CD8-positive, alpha-beta memory T cell (primary cell): ENCODE results near the gene VPS36. TPM values are rescaled to one million over a fixed set of nuclear protein-coding genes. Genes with fewer than 3 reads are reported as not detected.

Experiments used
- CTCF ChIA-PET: fragments of 350-600 bp; sonication (Branson Sonifier 250); formaldehyde crosslinking; loops from one replicate; lab custom pipeline; 2021; ENCODE audit warnings: antibody characterized with exemption; lab: Charles Lee
- POLR2A ChIA-PET: fragments of 350-600 bp; sonication (Branson Sonifier 250); formaldehyde crosslinking; loops from one replicate; lab custom pipeline; 2021; ENCODE audit warnings: antibody characterized with exemption; lab: Charles Lee
- DNase-seq, 5 donors: peaks; one replicate each; pipeline versions ENCODE4 v3.0.0 to v3.0.0-alpha.2; 2020 to 2022; ENCODE audit warnings: mixed read lengths in 1 of 5
- H3K27ac ChIP-seq: one replicate; pipeline ENCODE4 v1.7.0; 2013; ENCODE audit warnings: low read depth, mild to moderate bottlenecking, low read length, moderate library complexity
- H3K27me3 ChIP-seq: 2 replicates; pipeline ENCODE4 v1.7.0; 2013; ENCODE audit warnings: low read length, mild to moderate bottlenecking; ENCODE audit not compliant: insufficient read depth, poor library complexity, severe bottlenecking
- H3K36me3 ChIP-seq: 2 replicates; pipeline ENCODE4 v1.7.0; 2013; ENCODE audit warnings: mild to moderate bottlenecking, low read length, moderate library complexity; ENCODE audit not compliant: insufficient read depth
- H3K4me1 ChIP-seq: 2 replicates; pipeline ENCODE4 v1.7.0; 2013; ENCODE audit warnings: mild to moderate bottlenecking, low read length, moderate library complexity; ENCODE audit not compliant: insufficient read depth
- H3K4me3 ChIP-seq: 2 replicates; pipeline ENCODE4 v1.7.0; 2013; ENCODE audit warnings: mild to moderate bottlenecking, low read length
- H3K9me3 ChIP-seq: 2 replicates; pipeline ENCODE4 v1.7.0; 2013; ENCODE audit warnings: mild to moderate bottlenecking, low read length
- H3K27ac Mint-ChIP-seq, 8 donors: one replicate each; pipeline ENCODE4 v1.8.0; 2020 to 2021; ENCODE audit warnings: mixed read lengths in 8 of 8, mild to moderate bottlenecking in 6 of 8, inconsistent platforms in 3 of 8, moderate library complexity in 3 of 8
- H3K27me3 Mint-ChIP-seq, 2 donors: one replicate each; pipeline ENCODE4 v1.8.0; 2020 to 2021; ENCODE audit warnings: mixed read lengths in 2 of 2, mild to moderate bottlenecking in 1 of 2, moderate library complexity in 1 of 2
- H3K36me3 Mint-ChIP-seq, 3 donors: one replicate each; pipeline ENCODE4 v1.8.0; 2020 to 2021; ENCODE audit warnings: mixed read lengths in 3 of 3, inconsistent platforms in 1 of 3, mild to moderate bottlenecking in 1 of 3
- H3K4me1 Mint-ChIP-seq, 3 donors: one replicate each; pipeline ENCODE4 v1.8.0; 2020 to 2021; ENCODE audit warnings: mixed read lengths in 3 of 3, inconsistent platforms in 1 of 3, mild to moderate bottlenecking in 1 of 3
- H3K4me3 Mint-ChIP-seq, 7 donors: one replicate each; pipeline ENCODE4 v1.8.0; 2020 to 2021; ENCODE audit warnings: mixed read lengths in 7 of 7, mild to moderate bottlenecking in 6 of 7, moderate library complexity in 4 of 7, inconsistent platforms in 2 of 7
- H3K9me3 Mint-ChIP-seq, 5 donors: one replicate each; pipeline ENCODE4 v1.8.0; 2020 to 2022; ENCODE audit warnings: mixed read lengths in 5 of 5, mild to moderate bottlenecking in 3 of 5, moderate library complexity in 2 of 5, inconsistent platforms in 1 of 5
- polyA plus RNA-seq: library from polyadenylated mRNA; unstranded; fragments of 300-500 nt; fragmentation: Illumina TruSeq; gene quantifications from one replicate; pipeline ENCODE4 v1.2.3, GENCODE V29; 2021
- total RNA-seq, 2 experiments: library from RNA; stranded (reverse); gene quantifications; one replicate each; pipeline ENCODE4 v1.2.3, GENCODE V29; 2021

The VPS36 gene
- total and polyA plus RNA-seq, 3 experiments from 2014 or later: 33.8 to 47.1 (median 34.9) TPM

- Mint-ChIP-seq H3K9me3 (peaks cover 0 to 2% (median 0%) of the 10 kb centered on the region in 5 donors), H3K4me1 (peaks cover 18 to 38% (median 38%) of the 10 kb centered on the region in 3 donors), H3K4me3 (no peak overlapping the region), H3K27ac (peak overlapping the region in 2 of 8 donors; percentile 36 to 73), H3K36me3 (peaks cover 14 to 63% (median 23%) of the 10 kb centered on the region in 3 donors), H3K27me3 (no peaks in the 10 kb centered on the region)
- Histone ChIP-seq H3K9me3 (no peaks in the 10 kb centered on the region), H3K27ac (no peak overlapping the region), H3K27me3 (no peaks in the 10 kb centered on the region), H3K36me3 (peaks cover 5% of the 10 kb centered on the region), H3K4me1 (peaks cover 11% of the 10 kb centered on the region), H3K4me3 (no peak overlapping the region)
- no peak for DNase-seq
- ChIA-PET CTCF (no interaction called here), POLR2A (no interaction called here)
Observed at GRCh38 chr13:52463526-52463925, 13.1 kb upstream of the VPS36 start.

DNA sequence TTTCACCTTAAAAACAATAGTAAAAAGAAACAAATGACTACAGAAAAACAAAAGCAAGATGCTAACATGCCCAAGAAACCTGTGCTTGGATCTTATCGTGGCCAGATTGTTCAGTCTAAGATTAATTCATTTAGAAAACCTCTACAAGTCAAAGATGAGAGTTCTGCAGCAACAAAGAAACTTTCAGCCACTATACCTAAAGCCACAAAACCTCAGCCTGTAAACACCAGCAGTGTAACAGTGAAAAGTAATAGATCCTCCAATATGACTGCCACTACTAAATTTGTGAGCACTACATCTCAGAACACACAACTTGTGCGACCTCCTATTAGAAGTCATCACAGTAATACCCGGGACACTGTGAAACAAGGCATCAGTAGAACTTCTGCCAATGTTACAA lies 10.8 kb upstream of the VPS36 start:
- Mint-ChIP-seq H3K27me3 (no peaks in the 10 kb centered on the region), H3K9me3 (no peaks in the 10 kb centered on the region), H3K4me3 (peak overlapping the region in 3 of 7 donors; percentile 2 to 50 (median 18)), H3K36me3 (peaks cover 3 to 60% (median 14%) of the 10 kb centered on the region in 3 donors), H3K4me1 (peaks cover 25 to 57% (median 54%) of the 10 kb centered on the region in 3 donors), H3K27ac (peak overlapping the region in 7 of 8 donors; percentile 25 to 69 (median 40))
- no peaks in the 10 kb centered on the region for H3K9me3 ChIP-seq
- POLR2A ChIA-PET: no interaction called here
- no peak for DNase-seq
- CTCF ChIA-PET: no interaction called here
- H3K27ac ChIP-seq: no peak overlapping the region
- no peaks in the 10 kb centered on the region for H3K27me3 ChIP-seq
- peaks cover 5% of the 10 kb centered on the region for H3K36me3 ChIP-seq
- no peak overlapping the region for H3K4me3 ChIP-seq
- peaks cover 15% of the 10 kb centered on the region for H3K4me1 ChIP-seq

DNA sequence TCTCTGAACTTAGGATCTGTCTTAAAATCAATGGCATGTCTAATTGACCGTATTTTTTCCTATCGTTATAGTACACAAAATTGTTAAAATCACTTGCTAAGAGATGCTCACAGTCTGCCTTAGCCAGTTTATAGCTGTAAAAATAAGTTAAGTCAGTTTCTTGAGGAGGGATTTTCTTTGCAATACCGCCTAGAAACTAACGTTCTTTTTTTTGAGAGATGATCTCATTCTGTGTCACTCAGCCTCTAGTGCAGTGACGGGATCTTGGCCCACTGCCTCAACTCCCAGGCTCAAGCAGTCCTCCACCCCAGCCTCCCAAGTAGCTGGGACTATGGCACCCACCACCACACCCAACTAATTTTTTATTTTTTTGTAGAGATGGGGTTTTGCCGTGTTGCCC lies 9.2 kb upstream of the VPS36 start:
- Mint-ChIP-seq H3K4me3 (no peak overlapping the region), H3K27ac (peak overlapping the region in 1 of 8 donors; percentile 55)
- POLR2A ChIA-PET: interaction anchor here (1.1 kb wide), 1 partner anchor 11 kb away, joined by 3 read pairs; no protein-coding TSS in a partner anchor

DNA sequence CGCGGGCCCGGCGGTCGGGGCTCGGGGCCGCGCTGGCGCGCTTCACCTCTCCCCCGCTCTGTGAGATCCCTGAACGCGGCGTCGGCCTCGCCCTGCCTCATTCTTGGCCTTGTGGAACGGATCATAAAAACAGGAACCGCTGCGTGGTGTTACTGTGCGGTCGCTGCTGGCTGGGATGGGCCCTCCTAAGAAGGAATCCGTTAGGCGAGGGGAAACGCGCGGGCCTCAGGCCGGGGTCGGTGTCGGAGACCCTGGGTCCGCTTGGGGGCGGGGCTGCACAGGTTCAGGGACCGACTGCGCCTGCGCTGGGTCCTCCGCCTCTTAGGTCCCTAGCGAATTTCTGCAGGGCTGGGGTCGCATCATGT lies 5.2 kb upstream of the VPS36 start:
- peak overlapping the region; percentile 89 for H3K4me3 ChIP-seq
- Mint-ChIP-seq H3K36me3 (peaks cover under 1 to 30% (median 7%) of the 10 kb centered on the region in 3 donors), H3K27me3 (peaks cover 0 to 1% of the 10 kb centered on the region in 2 donors), H3K27ac (peak overlapping the region; percentile 89 to 100 (median 98)), H3K4me1 (peaks cover 26 to 59% (median 54%) of the 10 kb centered on the region in 3 donors), H3K9me3 (no peaks in the 10 kb centered on the region), H3K4me3 (peak overlapping the region; percentile 89 to 98 (median 96))
- ChIA-PET CTCF (no interaction called here), POLR2A (interaction anchor here (1.4 kb wide), 1 partner anchor 197 kb away, joined by 8 read pairs; the partner anchor contains the start of gene SUGT1)
- H3K27ac ChIP-seq: peak overlapping the region; percentile 89
- peak in 4 of 5 donors; percentile 63 to 79 (median 76) for DNase-seq
- no peaks in the 10 kb centered on the region for H3K27me3 ChIP-seq
- no peaks in the 10 kb centered on the region for H3K9me3 ChIP-seq
- H3K36me3 ChIP-seq: no peaks in the 10 kb centered on the region
- peaks cover 24% of the 10 kb centered on the region for H3K4me1 ChIP-seq

More for the DNA sequence above, 9.2 kb upstream of the VPS36 start:
- peaks cover 3 to 59% (median 14%) of the 10 kb centered on the region in 3 donors for H3K36me3 Mint-ChIP-seq
- H3K27me3 Mint-ChIP-seq: peaks cover 0 to 1% of the 10 kb centered on the region in 2 donors
- no peak for DNase-seq
- no peaks in the 10 kb centered on the region for H3K9me3 Mint-ChIP-seq
- Histone ChIP-seq H3K4me3 (no peak overlapping the region), H3K4me1 (peaks cover 20% of the 10 kb centered on the region), H3K36me3 (peaks cover 5% of the 10 kb centered on the region), H3K27me3 (no peaks in the 10 kb centered on the region), H3K9me3 (no peaks in the 10 kb centered on the region), H3K27ac (no peak overlapping the region)
- CTCF ChIA-PET: interaction anchor here (2.0 kb wide), 1 partner anchor 9 kb away, joined by 12 read pairs; the partner anchor contains the start of gene VPS36
- peaks cover 31 to 65% (median 65%) of the 10 kb centered on the region in 3 donors for H3K4me1 Mint-ChIP-seq

DNA sequence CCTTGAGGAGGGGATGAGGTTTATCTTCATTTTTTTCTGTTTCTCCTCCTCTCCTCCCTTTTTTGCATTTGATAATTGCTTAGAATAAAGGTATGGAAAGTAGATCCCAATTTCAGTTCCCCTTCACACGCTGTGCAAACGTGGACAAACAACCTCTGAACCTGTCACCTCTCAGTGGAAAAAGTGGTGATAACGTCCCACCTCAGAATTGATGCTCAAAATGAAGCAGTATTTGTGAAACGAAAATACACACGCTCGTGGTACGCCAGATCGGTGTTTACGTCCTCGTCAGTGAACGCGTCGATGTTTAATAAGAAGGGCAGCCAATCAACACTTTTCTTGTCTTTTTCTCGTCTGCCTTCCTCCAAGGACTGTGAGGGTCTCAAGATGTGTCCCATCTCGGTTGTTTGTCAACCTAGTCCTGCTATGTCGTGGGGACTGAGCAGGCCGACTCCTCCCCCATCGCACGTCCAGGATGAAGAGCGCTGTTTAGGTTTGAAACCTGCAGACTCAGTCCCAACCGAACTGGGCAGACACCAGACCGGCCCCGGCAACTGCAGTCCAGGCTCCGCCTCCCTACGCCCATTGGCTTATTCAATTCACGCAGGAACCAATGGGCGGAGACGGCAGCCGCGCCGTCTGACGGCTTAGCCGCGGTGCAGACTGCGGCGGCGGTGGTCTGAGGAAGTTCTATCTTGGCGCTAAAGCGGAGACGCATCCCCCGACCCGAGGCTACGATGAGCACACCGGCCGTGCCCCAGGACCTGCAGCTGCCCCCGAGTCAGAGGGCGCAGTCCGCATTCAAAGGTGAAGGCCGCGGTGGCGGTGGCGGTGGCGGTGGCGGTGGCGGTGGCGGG lies 4.6 kb upstream of the VPS36 start, which contains the start of gene CKAP2:
Gene CKAP2, plus strand, starts transcription at position 659 of the 857 bp plus-strand sequence. Its CDS starts 79 bp downstream, at position 738.
- peak within 1 kb of the TSS; percentile 96 to 100 (median 99) for H3K27ac Mint-ChIP-seq
- Histone ChIP-seq H3K36me3 (no peaks in the 10 kb centered on the region), H3K27me3 (no peaks in the 10 kb centered on the region), H3K9me3 (no peaks in the 10 kb centered on the region), H3K4me3 (peak within 1 kb of the TSS; percentile 89), H3K27ac (peak within 1 kb of the TSS; percentile 89), H3K4me1 (peaks cover 25% of the 10 kb centered on the region)
- H3K9me3 Mint-ChIP-seq: no peaks in the 10 kb centered on the region
- CTCF ChIA-PET: no interaction called here
- DNase-seq: peak; percentile 89 to 96 (median 95)
- H3K4me3 Mint-ChIP-seq: peak within 1 kb of the TSS; percentile 89 to 98 (median 96)
- H3K4me1 Mint-ChIP-seq: peaks cover 26 to 58% (median 52%) of the 10 kb centered on the region in 3 donors
- POLR2A ChIA-PET: interaction anchor here (1.4 kb wide), 1 partner anchor 198 kb away, joined by 8 read pairs; the partner anchor contains the start of gene SUGT1
- H3K27me3 Mint-ChIP-seq: peaks cover 0 to 1% of the 10 kb centered on the region in 2 donors
- H3K36me3 Mint-ChIP-seq: peaks cover 0 to 28% (median 6%) of the 10 kb centered on the region in 3 donors

GRCh38 chr13:52454459-52454819 lies 4.0 kb upstream of the VPS36 start:
- DNase-seq: peak in 2 of 5 donors; percentile 43 to 54
- H3K9me3 Mint-ChIP-seq: no peaks in the 10 kb centered on the region
- peak overlapping the region; percentile 89 for H3K27ac ChIP-seq
- H3K4me1 ChIP-seq: peaks cover 25% of the 10 kb centered on the region
- H3K27me3 Mint-ChIP-seq: peaks cover 0 to 1% of the 10 kb centered on the region in 2 donors
- no peaks in the 10 kb centered on the region for H3K9me3 ChIP-seq
- H3K36me3 Mint-ChIP-seq: peaks cover 0 to 29% (median 5%) of the 10 kb centered on the region in 3 donors
- peak overlapping the region; percentile 89 for H3K4me3 ChIP-seq
- POLR2A ChIA-PET: no interaction called here
- peaks cover 31 to 60% (median 56%) of the 10 kb centered on the region in 3 donors for H3K4me1 Mint-ChIP-seq
- peak overlapping the region; percentile 96 to 100 (median 99) for H3K27ac Mint-ChIP-seq
- CTCF ChIA-PET: no interaction called here
- no peaks in the 10 kb centered on the region for H3K36me3 ChIP-seq
- no peaks in the 10 kb centered on the region for H3K27me3 ChIP-seq
- H3K4me3 Mint-ChIP-seq: peak overlapping the region; percentile 89 to 98 (median 96)

GRCh38 chr13:52452470-52452869 lies 2.0 kb upstream of the VPS36 start:
- H3K9me3 ChIP-seq: no peaks in the 10 kb centered on the region
- H3K36me3 Mint-ChIP-seq: peaks cover 0 to 22% (median 2%) of the 10 kb centered on the region in 3 donors
- CTCF ChIA-PET: no interaction called here
- H3K9me3 Mint-ChIP-seq: no peaks in the 10 kb centered on the region
- H3K27ac Mint-ChIP-seq: peak overlapping the region in 1 of 8 donors; percentile 26
- peaks cover 44% of the 10 kb centered on the region for H3K4me1 ChIP-seq
- no peaks in the 10 kb centered on the region for H3K27me3 ChIP-seq
- peaks cover 0 to 1% of the 10 kb centered on the region in 2 donors for H3K27me3 Mint-ChIP-seq
- peaks cover 42 to 70% (median 64%) of the 10 kb centered on the region in 3 donors for H3K4me1 Mint-ChIP-seq
- H3K36me3 ChIP-seq: no peaks in the 10 kb centered on the region
- DNase-seq: no peak
- H3K4me3 ChIP-seq: no peak overlapping the region
- H3K27ac ChIP-seq: no peak overlapping the region
- POLR2A ChIA-PET: no interaction called here
- H3K4me3 Mint-ChIP-seq: peak overlapping the region in 1 of 7 donors; percentile 39
